Activated naive CD4-positive, alpha-beta T cell treated with Interleukin-2 at 50 U/mL for 16 hours (primary cell): ENCODE data around the gene TLR8.
"Not testable (repeated sequence)": the region's sequence is repeated elsewhere in the genome, so short reads cannot be mapped to it uniquely, and the experiment has no call there.

Experiments used
- DNase-seq: peaks from one replicate; pipeline ENCODE4 v3.0.0-alpha.2; 2020

The TLR8 gene

DNA sequence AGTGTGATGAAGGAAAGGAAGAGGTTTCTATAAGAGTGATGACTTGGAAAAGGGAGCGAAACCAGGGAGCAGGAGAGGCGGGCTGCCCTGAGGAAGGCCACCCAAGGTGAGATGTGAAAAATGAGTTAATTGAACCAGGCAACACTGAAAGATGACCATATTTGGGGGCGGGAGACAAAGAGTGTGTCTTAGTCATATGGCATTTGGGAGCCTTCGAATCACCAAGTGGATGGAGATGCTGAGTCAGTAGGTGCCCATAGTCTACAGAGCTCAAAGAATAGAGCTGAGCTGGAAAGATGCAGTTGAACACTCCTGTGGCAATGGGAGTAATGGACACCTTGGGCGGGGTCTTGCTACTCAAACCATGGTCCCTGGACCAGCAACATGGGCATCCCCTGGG lies 8.3 kb upstream of the TLR8 start:
- no peak for DNase-seq

DNA sequence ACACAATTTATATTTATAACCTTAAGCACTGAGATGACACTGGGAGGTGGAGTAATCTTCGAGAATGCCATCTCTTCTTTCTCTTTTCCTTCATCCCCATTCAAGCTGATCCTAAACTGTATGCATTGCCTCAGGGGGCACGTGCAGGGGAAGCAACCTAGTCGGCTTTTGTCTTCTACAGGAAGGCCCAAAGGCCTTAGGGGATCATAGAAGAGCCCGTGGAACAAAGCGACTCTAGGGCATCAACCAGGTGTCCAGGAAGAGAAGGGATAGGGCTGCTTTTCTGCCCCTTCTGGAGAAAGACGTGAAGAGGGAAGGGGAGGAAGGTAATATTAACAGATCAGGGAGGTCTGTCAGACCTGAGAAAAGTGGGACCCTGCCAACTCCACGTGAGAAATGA lies 6.9 kb upstream of the TLR8 start:
- DNase-seq = no peak

DNA sequence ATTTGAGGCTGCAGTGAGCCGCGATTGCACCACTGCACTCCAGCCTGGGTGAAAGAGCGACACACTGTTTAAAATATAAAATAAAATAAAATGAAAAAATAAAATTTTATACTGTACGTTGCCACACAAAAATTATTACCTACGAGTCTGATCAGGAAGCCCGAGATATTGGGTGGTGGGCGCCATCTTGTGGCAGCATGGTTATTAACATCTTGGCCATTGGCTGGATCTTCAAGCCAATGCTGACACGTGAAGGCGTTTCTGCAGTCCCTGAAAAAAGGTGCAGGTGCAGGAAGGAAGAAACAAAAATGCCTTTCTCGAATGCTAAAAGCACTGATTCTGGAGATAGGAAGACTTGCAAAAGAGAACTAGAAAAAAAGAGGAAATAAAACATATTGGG lies 4.9 kb upstream of the TLR8 start:
- peak; percentile 63 for DNase-seq

DNA sequence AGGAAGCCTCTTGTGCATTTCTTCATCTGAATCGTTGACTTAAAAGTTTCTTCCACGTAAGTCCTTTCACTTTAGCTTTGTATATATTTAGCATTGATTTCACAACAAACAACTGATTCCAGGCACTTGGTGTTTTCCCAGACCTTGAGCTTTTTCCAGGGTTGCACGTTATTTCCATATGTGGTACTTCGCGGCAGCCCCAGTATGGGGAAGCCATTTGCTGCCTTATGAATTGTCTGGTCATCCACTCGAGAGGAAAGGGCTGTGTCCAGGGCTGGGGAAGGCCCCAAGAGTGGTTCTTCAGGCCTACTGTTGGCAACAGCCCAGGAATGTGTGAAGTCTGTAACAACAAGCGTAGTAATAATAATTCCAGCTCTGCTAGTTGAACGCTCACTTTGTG lies 2.8 kb upstream of the TLR8 start:
- DNase-seq = no peak

DNA sequence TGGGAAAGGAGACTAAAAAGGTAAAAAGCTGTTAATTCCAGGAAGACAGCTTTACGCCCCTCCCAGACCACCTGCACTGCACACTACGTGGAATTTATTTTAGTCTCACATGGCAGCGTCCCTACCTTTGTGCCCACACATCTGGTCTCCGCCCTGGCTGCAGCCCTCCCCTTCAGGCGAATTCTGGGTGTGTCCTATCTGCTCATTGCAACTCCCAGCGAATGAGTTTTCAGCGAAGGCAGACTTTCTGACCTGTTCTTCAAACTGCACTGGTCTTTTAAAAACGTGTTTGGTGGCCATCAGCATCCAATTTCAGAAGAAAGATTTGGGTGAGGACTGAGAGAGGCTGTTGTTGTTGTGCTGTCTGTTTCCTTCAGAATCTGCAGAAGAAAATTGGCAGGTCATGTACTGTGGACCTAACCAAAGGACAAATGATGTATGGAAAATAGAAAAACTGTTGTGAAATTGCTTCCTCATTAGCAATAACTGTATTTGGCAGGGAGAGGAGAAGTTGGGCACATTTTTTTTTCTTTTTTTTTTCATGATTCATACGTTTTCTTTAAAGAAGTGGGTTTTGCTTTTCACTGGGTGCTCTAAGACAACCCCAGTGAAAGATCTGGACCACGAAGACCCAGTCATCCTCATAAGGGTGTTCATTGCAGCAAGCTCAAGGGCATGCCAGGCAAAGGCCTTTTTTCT lies 4.2 kb downstream of the TLR8 start:
- DNase-seq = no peak

DNA sequence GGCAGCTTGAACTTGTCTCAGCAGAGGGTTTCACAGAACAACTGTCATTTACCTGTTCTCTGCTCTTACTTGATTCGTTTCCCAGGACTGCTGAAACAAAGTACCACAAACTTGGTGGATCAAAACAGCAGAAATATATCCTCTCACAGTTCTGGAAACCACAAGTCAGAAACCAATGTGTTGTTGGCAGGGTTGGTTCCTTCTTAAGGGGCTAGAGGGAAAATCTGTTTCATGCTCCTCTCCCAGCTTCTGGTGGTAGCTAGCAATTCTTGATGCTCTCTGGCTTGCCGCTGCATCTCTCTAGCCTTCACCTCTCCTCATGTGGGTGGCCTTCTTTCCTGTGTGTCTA lies 4.7 kb downstream of the TLR8 start:
- no peak for DNase-seq

DNA sequence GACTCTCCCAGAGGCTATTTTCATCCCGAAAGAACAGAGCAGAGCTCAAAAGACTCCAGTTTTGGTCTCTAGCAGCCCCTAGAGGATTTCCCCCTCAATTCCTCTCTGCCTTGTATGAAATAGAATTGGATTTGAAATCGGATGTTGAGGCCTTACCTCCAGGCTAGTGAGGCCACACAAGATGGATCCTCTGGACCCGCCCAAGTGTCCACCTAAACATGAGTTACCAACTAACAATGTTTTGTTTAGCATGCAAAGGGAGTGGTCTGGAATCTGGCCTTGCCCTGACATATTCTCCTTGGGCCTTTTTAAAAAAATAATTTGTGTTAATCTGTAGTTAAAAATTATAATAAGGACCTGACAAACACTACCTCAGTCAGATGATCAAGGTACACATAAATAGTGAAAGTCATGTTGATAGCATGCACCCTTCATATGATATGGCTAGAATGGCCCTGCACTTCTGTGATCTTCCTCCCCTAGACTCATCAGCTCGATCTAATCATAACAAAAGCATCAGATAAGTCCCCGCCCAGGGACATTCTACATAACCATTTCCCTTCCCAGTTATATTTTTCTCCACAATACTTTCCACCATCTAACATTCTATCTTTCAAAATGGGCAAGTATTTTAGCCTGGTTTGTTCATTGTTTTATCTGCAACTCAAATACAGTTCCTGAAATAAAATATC lies 6.5 kb downstream of the TLR8 start:
- no peak for DNase-seq

DNA sequence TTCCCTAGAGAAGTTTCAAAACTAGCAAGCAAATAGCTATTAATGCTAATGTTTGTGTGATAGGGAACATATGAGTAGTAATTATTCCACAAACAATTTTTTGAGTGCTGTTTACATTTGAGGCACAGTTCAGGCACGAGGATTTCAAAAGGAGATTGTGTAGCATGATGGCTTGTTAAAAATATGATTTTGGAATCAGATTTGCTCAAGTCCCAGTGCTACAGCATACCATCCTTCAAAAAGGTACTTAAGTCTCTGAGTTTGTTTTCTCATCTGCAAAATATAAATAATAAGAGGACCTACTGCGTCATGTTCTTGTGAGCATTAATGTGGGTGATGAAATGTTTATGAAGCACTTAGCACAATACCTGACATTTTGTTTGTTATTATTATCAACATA lies 11.3 kb downstream of the TLR8 start:
- DNase-seq = no peak

DNA sequence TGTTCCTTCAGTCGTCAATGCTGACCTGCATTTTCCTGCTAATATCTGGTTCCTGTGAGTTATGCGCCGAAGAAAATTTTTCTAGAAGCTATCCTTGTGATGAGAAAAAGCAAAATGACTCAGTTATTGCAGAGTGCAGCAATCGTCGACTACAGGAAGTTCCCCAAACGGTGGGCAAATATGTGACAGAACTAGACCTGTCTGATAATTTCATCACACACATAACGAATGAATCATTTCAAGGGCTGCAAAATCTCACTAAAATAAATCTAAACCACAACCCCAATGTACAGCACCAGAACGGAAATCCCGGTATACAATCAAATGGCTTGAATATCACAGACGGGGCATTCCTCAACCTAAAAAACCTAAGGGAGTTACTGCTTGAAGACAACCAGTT lies 12.6 kb downstream of the TLR8 start:
- no peak for DNase-seq

DNA sequence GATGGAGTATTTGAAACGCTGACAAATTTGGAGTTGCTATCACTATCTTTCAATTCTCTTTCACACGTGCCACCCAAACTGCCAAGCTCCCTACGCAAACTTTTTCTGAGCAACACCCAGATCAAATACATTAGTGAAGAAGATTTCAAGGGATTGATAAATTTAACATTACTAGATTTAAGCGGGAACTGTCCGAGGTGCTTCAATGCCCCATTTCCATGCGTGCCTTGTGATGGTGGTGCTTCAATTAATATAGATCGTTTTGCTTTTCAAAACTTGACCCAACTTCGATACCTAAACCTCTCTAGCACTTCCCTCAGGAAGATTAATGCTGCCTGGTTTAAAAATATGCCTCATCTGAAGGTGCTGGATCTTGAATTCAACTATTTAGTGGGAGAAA lies 13.2 kb downstream of the TLR8 start:
- no peak for DNase-seq

DNA sequence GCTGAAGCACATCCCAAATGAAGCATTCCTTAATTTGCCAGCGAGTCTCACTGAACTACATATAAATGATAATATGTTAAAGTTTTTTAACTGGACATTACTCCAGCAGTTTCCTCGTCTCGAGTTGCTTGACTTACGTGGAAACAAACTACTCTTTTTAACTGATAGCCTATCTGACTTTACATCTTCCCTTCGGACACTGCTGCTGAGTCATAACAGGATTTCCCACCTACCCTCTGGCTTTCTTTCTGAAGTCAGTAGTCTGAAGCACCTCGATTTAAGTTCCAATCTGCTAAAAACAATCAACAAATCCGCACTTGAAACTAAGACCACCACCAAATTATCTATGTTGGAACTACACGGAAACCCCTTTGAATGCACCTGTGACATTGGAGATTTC lies 14.6 kb downstream of the TLR8 start:
- DNase-seq = no peak

DNA sequence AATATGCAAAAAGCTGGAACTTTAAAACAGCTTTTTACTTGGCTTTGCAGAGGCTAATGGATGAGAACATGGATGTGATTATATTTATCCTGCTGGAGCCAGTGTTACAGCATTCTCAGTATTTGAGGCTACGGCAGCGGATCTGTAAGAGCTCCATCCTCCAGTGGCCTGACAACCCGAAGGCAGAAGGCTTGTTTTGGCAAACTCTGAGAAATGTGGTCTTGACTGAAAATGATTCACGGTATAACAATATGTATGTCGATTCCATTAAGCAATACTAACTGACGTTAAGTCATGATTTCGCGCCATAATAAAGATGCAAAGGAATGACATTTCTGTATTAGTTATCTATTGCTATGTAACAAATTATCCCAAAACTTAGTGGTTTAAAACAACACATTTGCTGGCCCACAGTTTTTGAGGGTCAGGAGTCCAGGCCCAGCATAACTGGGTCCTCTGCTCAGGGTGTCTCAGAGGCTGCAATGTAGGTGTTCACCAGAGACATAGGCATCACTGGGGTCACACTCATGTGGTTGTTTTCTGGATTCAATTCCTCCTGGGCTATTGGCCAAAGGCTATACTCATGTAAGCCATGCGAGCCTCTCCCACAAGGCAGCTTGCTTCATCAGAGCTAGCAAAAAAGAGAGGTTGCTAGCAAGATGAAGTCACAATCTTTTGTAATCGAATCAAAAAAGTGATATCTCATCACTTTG lies 15.6 kb downstream of the TLR8 start:
- no peak for DNase-seq

DNA sequence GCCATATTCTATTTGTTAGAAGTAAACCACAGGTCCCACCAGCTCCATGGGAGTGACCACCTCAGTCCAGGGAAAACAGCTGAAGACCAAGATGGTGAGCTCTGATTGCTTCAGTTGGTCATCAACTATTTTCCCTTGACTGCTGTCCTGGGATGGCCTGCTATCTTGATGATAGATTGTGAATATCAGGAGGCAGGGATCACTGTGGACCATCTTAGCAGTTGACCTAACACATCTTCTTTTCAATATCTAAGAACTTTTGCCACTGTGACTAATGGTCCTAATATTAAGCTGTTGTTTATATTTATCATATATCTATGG lies 16.1 kb downstream of the TLR8 start:
- DNase-seq = no peak

DNA sequence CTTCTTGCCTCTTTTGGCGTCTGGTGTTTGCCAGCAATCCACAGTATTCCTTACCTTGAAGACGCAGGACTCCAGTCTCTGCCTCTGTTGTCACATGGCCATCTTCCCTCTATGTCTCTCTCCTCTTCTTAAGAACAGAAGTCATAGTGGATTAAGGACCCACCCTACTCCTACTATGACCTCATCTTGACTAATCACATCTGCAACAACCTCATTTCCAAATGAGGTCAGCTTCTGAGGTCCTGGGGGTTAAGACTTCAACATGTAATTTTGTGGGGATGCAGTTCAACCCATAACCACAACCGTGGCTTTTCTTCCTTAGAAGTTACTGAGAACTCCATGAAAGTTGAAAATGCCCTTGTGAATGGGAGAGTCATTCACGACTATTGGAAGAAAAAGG lies 23.3 kb downstream of the TLR8 start:
- DNase-seq = no peak

DNA sequence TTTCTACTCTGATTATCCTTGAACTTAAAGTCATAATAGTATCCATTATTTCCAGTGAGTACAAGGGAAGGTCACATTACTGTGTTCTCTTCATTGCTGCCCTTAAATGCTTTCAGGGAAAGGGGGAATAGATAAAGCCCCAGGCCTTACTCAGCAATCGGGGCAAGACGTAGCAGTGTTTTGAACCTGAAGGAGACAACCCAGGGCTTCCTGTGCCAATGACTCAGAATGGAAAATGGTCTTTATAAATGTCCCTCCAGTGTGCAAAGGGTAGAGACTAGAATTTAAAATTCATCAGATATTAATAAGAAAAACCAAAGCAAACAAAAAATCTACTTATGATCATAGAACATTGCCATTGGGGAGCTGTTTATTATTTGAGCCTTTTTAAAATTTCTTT lies 23.7 kb downstream of the TLR8 start:
- no peak for DNase-seq

DNA sequence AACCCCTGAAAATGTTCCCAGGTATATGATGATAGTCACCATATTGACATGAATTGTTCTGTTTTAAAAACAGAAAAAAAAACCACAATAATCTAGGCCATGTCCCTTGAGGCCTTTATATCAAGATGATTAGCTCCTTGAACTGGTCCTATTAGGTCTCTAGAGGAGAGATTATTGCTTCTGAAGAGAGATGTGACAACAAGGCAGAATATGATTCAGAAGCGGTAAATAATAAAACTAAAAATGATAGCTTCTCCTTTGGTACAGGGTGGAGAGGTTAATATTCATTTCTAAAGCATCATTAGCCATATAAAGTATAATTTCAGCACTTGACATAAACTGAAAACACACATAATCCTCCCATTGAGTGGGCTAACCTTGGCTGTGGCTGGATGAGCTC lies 25.8 kb downstream of the TLR8 start:
- no peak for DNase-seq

DNA sequence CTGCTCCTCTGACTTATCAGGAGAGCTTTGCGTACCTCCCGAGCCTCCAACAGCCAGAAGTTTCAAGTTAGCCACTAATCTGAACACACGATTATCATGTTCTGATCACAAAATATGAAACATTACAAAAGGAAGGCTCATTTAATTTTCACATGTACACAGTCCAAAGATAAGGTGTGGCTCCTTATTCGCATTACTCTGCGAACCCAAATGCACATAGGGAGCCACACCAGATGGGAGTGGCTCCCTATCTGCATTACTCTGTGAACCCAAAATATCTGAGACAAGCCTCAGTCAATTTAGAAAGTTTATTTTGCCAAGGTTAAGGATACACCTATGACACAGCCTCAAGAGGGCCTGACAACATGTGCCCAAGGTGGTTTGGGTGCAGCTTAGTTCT lies 28.4 kb downstream of the TLR8 start:
- DNase-seq = no peak

DNA sequence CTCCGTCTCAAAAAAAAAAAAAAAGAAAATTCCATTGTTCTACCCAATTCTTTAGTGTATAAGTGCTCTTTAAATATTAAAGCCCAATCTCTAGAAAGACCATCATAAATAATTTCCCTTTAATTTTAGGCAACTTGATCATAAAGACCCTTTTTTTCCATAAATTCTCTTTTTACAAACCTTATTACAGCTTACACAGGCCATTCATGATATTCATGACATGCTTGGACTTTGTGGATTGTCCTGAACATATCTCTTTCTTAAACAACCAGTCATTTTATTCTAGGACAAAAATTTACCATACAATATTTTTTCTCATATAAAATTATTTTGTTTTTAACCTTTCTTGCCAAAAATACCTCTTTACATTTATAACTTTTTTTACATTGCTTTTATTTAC lies 30.5 kb downstream of the TLR8 start:
- no peak for DNase-seq

DNA sequence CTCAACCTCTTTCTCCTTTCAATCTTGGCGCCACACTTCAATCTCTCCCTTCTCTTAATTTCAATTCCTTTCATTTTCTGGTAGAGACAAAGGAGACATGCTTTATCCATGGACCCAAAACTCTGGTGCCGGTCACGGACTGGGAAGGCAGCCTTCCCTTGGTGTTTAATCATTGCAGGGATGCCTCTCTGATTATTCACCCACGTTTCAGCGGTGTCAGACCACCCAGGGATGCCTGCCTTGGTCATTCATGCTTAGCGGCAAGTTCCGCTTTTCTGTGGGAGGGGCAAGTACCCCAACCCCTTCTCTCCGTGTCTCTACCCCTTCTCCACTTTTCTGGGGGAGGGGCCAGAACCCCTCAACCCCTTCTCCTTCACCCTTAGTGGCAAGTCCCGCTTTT lies 34.1 kb downstream of the TLR8 start:
- not testable (repeated sequence) for DNase-seq

DNA sequence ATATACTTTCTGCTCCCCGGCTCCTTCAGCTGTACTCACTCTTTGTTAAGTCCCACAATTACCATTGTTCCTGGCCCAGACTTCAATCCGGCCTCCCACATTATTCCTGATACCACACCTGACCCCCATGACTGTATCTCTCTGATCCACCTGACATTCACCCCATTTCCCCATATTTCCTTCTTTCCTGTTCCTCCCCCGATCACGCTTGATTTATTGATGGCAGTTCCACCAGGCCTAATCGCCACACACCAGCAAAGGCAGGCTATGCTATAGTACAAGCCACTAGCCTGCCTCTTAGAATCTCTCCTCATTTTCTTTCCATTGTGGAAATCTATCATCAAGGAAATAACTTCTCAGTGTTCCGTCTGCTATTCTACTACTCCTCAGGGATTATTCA lies 37.2 kb downstream of the TLR8 start:
- not testable (repeated sequence) for DNase-seq

DNA sequence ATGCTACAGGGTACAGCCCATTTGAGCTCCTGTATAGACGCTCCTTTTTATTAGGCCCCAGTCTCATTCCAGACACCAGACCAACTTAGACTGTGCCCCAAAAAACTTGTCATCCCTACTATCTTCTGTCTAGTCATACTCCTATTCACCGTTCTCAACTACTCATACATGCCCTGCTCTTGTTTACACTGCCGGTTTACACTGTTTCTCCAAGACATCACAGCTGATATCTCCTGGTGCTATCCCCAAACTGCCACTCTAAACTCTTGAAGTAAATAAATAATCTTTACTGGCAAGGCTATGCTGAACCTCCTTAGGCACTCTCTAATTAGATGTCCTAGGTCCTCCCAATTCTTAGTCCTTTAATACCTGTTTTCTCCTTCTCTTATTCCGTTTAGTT lies 38.0 kb downstream of the TLR8 start:
- DNase-seq = not testable (repeated sequence)

DNA sequence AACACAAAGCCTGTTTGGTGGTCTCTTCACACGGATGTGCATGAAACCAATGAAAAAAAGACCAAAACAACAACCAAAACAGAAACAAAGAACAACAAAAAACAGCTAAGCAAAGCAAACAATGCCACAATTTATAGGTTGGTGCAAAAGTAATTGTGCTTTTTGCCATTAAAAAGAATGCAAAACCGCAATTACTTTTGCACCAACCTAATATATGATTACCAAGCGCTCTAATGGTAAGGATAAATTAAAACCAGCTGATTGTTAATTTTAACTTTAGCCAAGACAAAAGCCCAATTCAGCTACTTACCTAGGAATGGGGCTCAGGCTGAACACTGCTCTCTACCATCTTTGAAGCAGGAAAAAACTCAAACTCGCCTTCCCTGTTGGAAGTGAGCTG lies 39.1 kb downstream of the TLR8 start:
- no peak for DNase-seq

DNA sequence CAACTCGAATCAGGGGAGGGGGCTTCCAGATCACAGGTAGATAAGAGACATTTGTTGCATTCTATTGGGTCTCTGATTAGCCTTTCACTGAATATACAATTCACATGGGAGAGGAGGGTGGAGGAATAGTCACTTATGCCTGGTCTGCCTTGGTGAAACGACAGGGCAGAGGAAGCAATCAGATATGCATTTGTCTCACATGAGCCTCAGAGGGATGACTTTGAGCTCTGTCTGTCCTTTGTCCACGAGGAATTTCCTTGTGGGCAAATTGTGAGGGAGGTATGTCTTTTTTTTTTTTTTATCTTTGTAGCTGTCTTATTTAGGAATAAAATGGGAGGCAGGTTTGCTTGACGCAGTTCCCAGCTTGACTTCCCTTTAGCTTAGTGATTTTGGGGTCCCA lies 40.0 kb downstream of the TLR8 start:
- DNase-seq = no peak

DNA sequence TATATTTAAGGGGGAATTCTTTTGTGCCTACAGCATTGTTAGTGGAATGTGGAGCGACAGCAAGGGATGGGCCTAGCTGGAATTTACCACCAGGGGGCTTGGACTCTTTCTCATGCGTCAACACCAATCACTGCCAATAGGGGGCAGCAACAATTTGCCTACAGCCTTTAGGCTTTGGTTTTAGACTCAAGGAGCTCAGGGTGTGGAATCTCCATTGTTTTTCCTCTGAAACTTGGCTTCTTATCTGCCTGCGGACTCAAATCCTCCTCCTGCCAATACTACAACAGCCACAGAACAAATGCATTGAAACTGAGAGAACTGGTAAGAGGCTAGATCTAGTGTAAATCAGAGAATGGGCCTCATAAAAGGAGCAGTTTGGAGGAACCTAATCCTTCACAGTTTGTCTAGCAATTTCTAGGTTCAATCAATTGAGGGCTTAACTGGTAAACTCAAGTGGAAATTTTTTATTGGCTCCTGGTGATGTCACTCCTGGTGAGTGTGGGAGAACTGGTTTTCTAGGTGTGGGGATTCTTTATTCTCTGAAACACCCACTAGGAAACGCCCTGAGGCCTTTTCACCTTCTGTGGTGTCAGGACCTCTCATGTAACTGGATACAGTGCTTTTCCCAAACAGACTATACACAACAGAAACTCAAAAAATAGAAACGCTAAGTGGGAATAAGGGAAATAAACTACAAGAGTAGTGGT lies 40.6 kb downstream of the TLR8 start:
- peak; percentile 71 for DNase-seq
